GM12892 (cell line): Measurements from ENCODE around the gene OS9.

ENCODE experiments used
- POLR2AphosphoS5 ChIP-seq: IDR thresholded peaks from 2 replicates; pipeline ENCODE4 v1.6.1; 2011; ENCODE audit warnings: low read depth, low read length, control low read depth
- TAF1 ChIP-seq: IDR thresholded peaks from 2 replicates; pipeline ENCODE4 v1.6.1; 2011; ENCODE audit warnings: low read depth, mild to moderate bottlenecking, control low read depth, low read length, borderline replicate concordance

GRCh38 chr12:57740656-57741412 is 46.9 kb downstream of the OS9 start:
- no peak for TF ChIP-seq POLR2AphosphoS5
- no peak for TF ChIP-seq TAF1
